Measurements from ENCODE around the gene MREG.
"Not testable (repeated sequence)": the region's sequence is repeated elsewhere in the genome, so short reads cannot be mapped to it uniquely, and the experiment has no call there.

Gene MREG

GRCh38 chr2:216023055-216023648 is 9.8 kb upstream of the MREG start:
- DNase-seq (ENCODE audit: insufficient read length, low spot score) (peak; percentile 59), FAIRE-seq (no peak)

- no peak for DNase-seq (ENCODE audit: insufficient read length, low spot score)
- FAIRE-seq: no peak
These were observed 8.6 kb upstream of the MREG start for GRCh38 chr2:216021768-216022565.

- DNase-seq (ENCODE audit: insufficient read length, low spot score) (no peak), FAIRE-seq (no peak)
These were observed 5.4 kb upstream of the MREG start for GRCh38 chr2:216018709-216019108.

- FAIRE-seq (no peak), DNase-seq (ENCODE audit: insufficient read length, low spot score) (peak; percentile 41)
These were observed 4.0 kb upstream of the MREG start for GRCh38 chr2:216017365-216017764.

- FAIRE-seq (no peak), DNase-seq (ENCODE audit: insufficient read length, low spot score) (no peak)
These were observed 3.2 kb upstream of the MREG start for GRCh38 chr2:216016581-216016980.

- FAIRE-seq: no peak
- DNase-seq (ENCODE audit: insufficient read length, low spot score): no peak
These were observed 2.5 kb upstream of the MREG start for GRCh38 chr2:216015722-216016464.

- peak; percentile 46 for FAIRE-seq
These were observed 1.6 kb upstream of the MREG start for GRCh38 chr2:216014986-216015385.

GRCh38 chr2:216014006-216014405 is 655 bp upstream of the MREG start:
- no peak for FAIRE-seq

More at GRCh38 chr2:216014986-216015385, 1.6 kb upstream of the MREG start:
- no peak for DNase-seq (ENCODE audit: insufficient read length, low spot score)

GRCh38 chr2:216012830-216013079 is 596 bp downstream of the MREG start:
- DNase-seq (ENCODE audit: insufficient read length, low spot score) (peak; percentile 13), FAIRE-seq (no peak)

More at GRCh38 chr2:216014006-216014405, 655 bp upstream of the MREG start:
- DNase-seq (ENCODE audit: insufficient read length, low spot score): no peak

- DNase-seq (ENCODE audit: insufficient read length, low spot score): no peak
- FAIRE-seq: no peak
These were observed 1.1 kb downstream of the MREG start for GRCh38 chr2:216012133-216012829.

- DNase-seq (ENCODE audit: insufficient read length, low spot score); FAIRE-seq: not testable (repeated sequence)
These were observed 4.1 kb downstream of the MREG start for GRCh38 chr2:216009215-216009614.

- DNase-seq (ENCODE audit: insufficient read length, low spot score) (no peak), FAIRE-seq (peak; percentile 46)
These were observed 5.0 kb downstream of the MREG start for GRCh38 chr2:216008387-216008786.

GRCh38 chr2:216006164-216006663 is 7.1 kb downstream of the MREG start:
- DNase-seq (ENCODE audit: insufficient read length, low spot score): peak; percentile 61
- no peak for FAIRE-seq

- no peak for FAIRE-seq
- no peak for DNase-seq (ENCODE audit: insufficient read length, low spot score)
These were observed 8.6 kb downstream of the MREG start for GRCh38 chr2:216004697-216005283.

- DNase-seq (ENCODE audit: insufficient read length, low spot score) (no peak), FAIRE-seq (no peak)
These were observed 9.3 kb downstream of the MREG start for GRCh38 chr2:216003876-216004696.

- FAIRE-seq: no peak
- no peak for DNase-seq (ENCODE audit: insufficient read length, low spot score)
These were observed 10.7 kb downstream of the MREG start for GRCh38 chr2:216002693-216003092.

- no peak for FAIRE-seq
- DNase-seq (ENCODE audit: insufficient read length, low spot score): no peak
These were observed 11.2 kb downstream of the MREG start for GRCh38 chr2:216002101-216002678.

GRCh38 chr2:216001216-216002100 is 11.9 kb downstream of the MREG start:
- no peak for DNase-seq (ENCODE audit: insufficient read length, low spot score)
- FAIRE-seq: no peak
